Hepatocyte (in vitro differentiated cells): ENCODE data around the gene SH3BP1. TPM values are rescaled to one million over a fixed set of nuclear protein-coding genes. Genes with fewer than 3 reads are reported as not detected.

Source experiments
- DNase-seq: peaks from one replicate; pipeline ENCODE4 v3.0.0-alpha.2; 2016; ENCODE audit warnings: low spot score
- H2AFZ ChIP-seq: fragments of 200-600 bp; sonication (generic); 2 replicates; pipeline ENCODE4 v1.6.0; 2016; ENCODE audit warnings: antibody characterized with exemption, mild to moderate bottlenecking
- H3K27ac ChIP-seq: fragments of 200-600 bp; sonication (generic); 2 replicates; pipeline ENCODE4 v1.5.1; 2016; ENCODE audit warnings: mild to moderate bottlenecking
- H3K27me3 ChIP-seq: fragments of 200-600 bp; sonication (generic); 2 replicates; pipeline ENCODE4 v1.6.1; 2016
- H3K36me3 ChIP-seq: fragments of 200-600 bp; sonication (generic); replicated peaks from 2 replicates; pipeline ENCODE4 v1.5.1; 2016; ENCODE audit warnings: low read depth; ENCODE audit not compliant: insufficient read depth
- H3K4me1 ChIP-seq: fragments of 200-600 bp; sonication (generic); 2 replicates; pipeline ENCODE4 v1.5.1; 2016; ENCODE audit warnings: mild to moderate bottlenecking, moderate library complexity; ENCODE audit not compliant: insufficient read depth
- H3K4me2 ChIP-seq: fragments of 200-600 bp; sonication (generic); 2 replicates; pipeline ENCODE4 v1.6.0; 2016
- H3K4me3 ChIP-seq: fragments of 200-600 bp; sonication (generic); 2 replicates; pipeline ENCODE4 v1.5.1; 2016; ENCODE audit warnings: mild to moderate bottlenecking
- H3K79me2 ChIP-seq: fragments of 200-600 bp; sonication (generic); 2 replicates; pipeline ENCODE4 v1.6.0; 2017; ENCODE audit warnings: mild to moderate bottlenecking
- H3K9me2 ChIP-seq: fragments of 200-600 bp; sonication (generic); replicated peaks from 2 replicates; pipeline ENCODE4 v1.6.0; 2017; ENCODE audit warnings: mild to moderate bottlenecking; ENCODE audit not compliant: insufficient read depth
- H3K9me3 ChIP-seq: fragments of 200-600 bp; sonication (generic); 2 replicates; pipeline ENCODE4 v1.5.1; 2016; ENCODE audit warnings: low read depth, mild to moderate bottlenecking
- H4K20me1 ChIP-seq: fragments of 200-600 bp; sonication (generic); 2 replicates; pipeline ENCODE4 v1.6.0; 2016; ENCODE audit warnings: mild to moderate bottlenecking; ENCODE audit not compliant: insufficient read depth, poor library complexity, severe bottlenecking
- CTCF ChIP-seq: fragments of 200-600 bp; sonication (generic); IDR thresholded peaks from 2 replicates; pipeline ENCODE4 v1.5.1; 2016; ENCODE audit warnings: antibody characterized with exemption, mild to moderate bottlenecking; ENCODE audit not compliant: poor library complexity
- EZH2 ChIP-seq: fragments of 200-600 bp; sonication (generic); IDR thresholded peaks from 2 replicates; pipeline ENCODE4 v1.6.1; 2016; ENCODE audit warnings: antibody characterized with exemption, mild to moderate bottlenecking, borderline replicate concordance
- EZH2phosphoT487 ChIP-seq: fragments of 200-600 bp; sonication (generic); IDR thresholded peaks from one replicate; pipeline ENCODE4 v1.6.1; 2018; ENCODE audit warnings: antibody characterized with exemption, mild to moderate bottlenecking, low read depth, moderate library complexity; ENCODE audit not compliant: unreplicated experiment, severe bottlenecking
- WGBS: methylation state at CpG from one replicate; pipeline ENCODE4 v1.1.6; 2016; ENCODE audit warnings: low lambda C conversion rate; ENCODE audit errors: missing lambda C conversion rate; 5-methylcytosine and 5-hydroxymethylcytosine counted together
- polyA plus RNA-seq: library from polyadenylated mRNA; unstranded; fragments of >200 nt; fragmentation: Nextera tagmentation; extraction: Ambion mirVana; gene quantifications from 2 replicates; pipeline ENCODE4 v1.2.1, GENCODE V29; 2016
- total RNA-seq: library from RNA; depleted of rRNA; stranded (reverse); fragments of >200 nt; gene quantifications from 2 replicates; pipeline ENCODE4 v1.2.3, GENCODE V29; 2014

The SH3BP1 gene
- total and polyA plus RNA-seq, 2 experiments from 2014 or later: 12.3 to 14.0 TPM

- TF ChIP-seq CTCF (no peak), EZH2phosphoT487 (no peak), EZH2 (no peak)
- peak overlapping the region; percentile 23 for H3K4me2 ChIP-seq
- no peaks in the 10 kb centered on the region for H3K27me3 ChIP-seq
- H4K20me1 ChIP-seq: no peaks in the 10 kb centered on the region
- DNase-seq: no peak
- no peaks in the 10 kb centered on the region for H3K9me2 ChIP-seq
- peaks cover 15% of the 10 kb centered on the region for H3K79me2 ChIP-seq
- peaks cover 4% of the 10 kb centered on the region for H3K4me1 ChIP-seq
- no peak overlapping the region for H3K4me3 ChIP-seq
- H2AFZ ChIP-seq: no peak overlapping the region
- WGBS: 76% methylated on average over 16 of the region's 16 CpGs
- no peaks in the 10 kb centered on the region for H3K36me3 ChIP-seq
- no peaks in the 10 kb centered on the region for H3K9me3 ChIP-seq
- peak overlapping the region; percentile 91 for H3K27ac ChIP-seq
Measured at GRCh38 chr22:37684803-37685615, 45.5 kb downstream of the SH3BP1 start.

- Histone ChIP-seq H2AFZ (peak within 1 kb of the TSS; percentile 83), H3K27me3 (no peaks in the 10 kb centered on the region), H4K20me1 (no peaks in the 10 kb centered on the region), H3K27ac (peak within 1 kb of the TSS; percentile 91), H3K4me1 (peaks cover 4% of the 10 kb centered on the region), H3K4me2 (peak within 1 kb of the TSS; percentile 95), H3K79me2 (peaks cover 15% of the 10 kb centered on the region), H3K9me2 (no peaks in the 10 kb centered on the region), H3K4me3 (peak within 1 kb of the TSS; percentile 91), H3K9me3 (no peaks in the 10 kb centered on the region), H3K36me3 (no peaks in the 10 kb centered on the region)
- TF ChIP-seq EZH2: no peak
- no peak for TF ChIP-seq EZH2phosphoT487
- no peak for TF ChIP-seq CTCF
- DNase-seq: peak; percentile 92
- WGBS: 5% methylated on average over 62 of the region's 62 CpGs
Measured at GRCh38 chr22:37686002-37686982, 46.8 kb downstream of the SH3BP1 start, which contains the start of gene NOL12. Gene NOL12 (plus strand): TSS chr22:37686343. CDS start chr22:37686393, 50 bp downstream.

GRCh38 chr22:37690407-37690806, 50.9 kb downstream of the SH3BP1 start:
- Histone ChIP-seq H3K4me3 (no peak overlapping the region), H2AFZ (no peak overlapping the region), H3K9me3 (no peaks in the 10 kb centered on the region), H3K27me3 (no peaks in the 10 kb centered on the region), H3K79me2 (peaks cover 15% of the 10 kb centered on the region), H3K27ac (no peak overlapping the region), H4K20me1 (no peaks in the 10 kb centered on the region), H3K9me2 (no peaks in the 10 kb centered on the region), H3K4me2 (no peak overlapping the region), H3K36me3 (no peaks in the 10 kb centered on the region), H3K4me1 (no peaks in the 10 kb centered on the region)
- TF ChIP-seq CTCF (no peak), EZH2phosphoT487 (no peak), EZH2 (no peak)
- no peak for DNase-seq
- WGBS: 98% methylated on average over 7 of the region's 7 CpGs
